Measurements from ENCODE around the gene COLQ. TPM values are rescaled to one million over a fixed set of nuclear protein-coding genes. Genes with fewer than 3 reads are reported as not detected.

COLQ gene
- total RNA-seq, 1 experiment from 2014 or later = 1.9 TPM

DNA sequence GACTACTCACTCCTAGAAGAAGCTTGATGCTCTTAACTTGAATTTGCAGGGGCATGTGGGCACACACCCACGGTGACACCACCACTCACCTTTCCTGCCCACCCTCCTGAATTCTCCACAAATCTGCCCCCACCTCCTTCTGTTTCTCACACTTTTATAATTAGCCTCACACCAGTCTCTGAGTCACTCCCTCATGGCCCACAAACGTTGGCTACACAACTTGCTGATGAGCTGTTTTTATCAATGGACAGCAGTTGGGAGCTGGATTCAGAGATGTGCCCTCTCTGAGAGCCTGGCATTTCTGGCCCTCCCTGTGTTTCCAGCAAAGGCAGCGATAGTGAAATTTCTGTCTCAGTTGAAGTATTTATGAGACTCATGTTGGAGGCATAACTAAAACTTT, 1.3 kb downstream of the COLQ start (continued):
- TF ChIP-seq ZBTB33 (IDR thresholded peaks at IDR 0.05; ENCODE audit: extremely low read depth, insufficient replicate concordance, low read length) (no peak), EGR1 (IDR thresholded peaks at IDR 0.05; ENCODE audit: low read depth) (no peak), FOSL1 (IDR thresholded peaks at IDR 0.05; ENCODE audit: low read depth) (no peak)
- TF ChIP-seq, protein P1, sequence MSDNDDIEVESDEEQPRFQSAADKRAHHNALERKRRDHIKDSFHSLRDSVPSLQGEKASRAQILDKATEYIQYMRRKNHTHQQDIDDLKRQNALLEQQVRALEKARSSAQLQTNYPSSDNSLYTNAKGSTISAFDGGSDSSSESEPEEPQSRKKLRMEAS (IDR thresholded peaks at IDR 0.05) = no peak

DNA sequence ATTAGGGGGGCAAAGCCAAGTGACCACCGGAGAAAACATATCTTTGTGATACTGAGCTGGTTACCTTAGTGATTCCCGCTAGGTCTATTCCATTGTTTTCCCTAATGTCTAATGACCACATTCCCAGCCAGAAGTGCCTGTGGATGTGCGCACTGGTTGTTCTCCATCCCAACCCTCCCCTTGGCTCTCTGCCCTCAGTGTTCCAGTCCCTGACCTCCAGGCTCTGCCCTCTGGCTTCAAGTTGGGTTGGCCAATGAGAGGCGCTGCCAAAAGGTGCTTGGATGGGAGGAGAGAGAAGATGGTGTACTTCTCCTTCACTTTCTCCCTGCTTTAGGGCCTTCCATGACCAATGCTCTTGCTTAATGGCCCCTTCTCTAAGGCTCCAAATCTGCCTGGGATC, 2.4 kb downstream of the COLQ start:
- DNase-seq (ENCODE audit: low read depth, low spot score) (no peak), ATAC-seq (no peak)
- Histone ChIP-seq H3K27ac (ENCODE audit: low read depth, low read length) (no peak overlapping the region), H3K36me3 (ENCODE audit: control insufficient read depth in 1 of 2, insufficient read depth in 2 of 2, low read length in 2 of 2) (no peaks in the 10 kb centered on the region), H3K4me1 (ENCODE audit: control insufficient read depth in 1 of 2, insufficient read depth in 2 of 2, low read length in 2 of 2) (no peaks in the 10 kb centered on the region), H3K79me2 (ENCODE audit: insufficient read depth, low read length) (no peaks in the 10 kb centered on the region), H3K9me2 (ENCODE audit: insufficient read depth) (no peaks in the 10 kb centered on the region), H3K9ac (ENCODE audit: low read length) (no peak overlapping the region), H3K9me3 (ENCODE audit: control insufficient read depth in 1 of 2, insufficient read depth in 1 of 2, low read depth in 1 of 2, low read length in 2 of 2) (no peaks in the 10 kb centered on the region), H3K4me3 (replicated peaks in 1 of 2; ENCODE audit: low read depth in 1 of 2, low read length in 2 of 2) (no peak overlapping the region), H3K4me2 (ENCODE audit: low read length) (no peak overlapping the region), H3K27me3 (ENCODE audit: insufficient read depth, low read length) (no peaks in the 10 kb centered on the region), H2AFZ (ENCODE audit: low read depth, low read length, poor library complexity, severe bottlenecking) (no peak overlapping the region), H4K20me1 (ENCODE audit: insufficient read depth) (no peaks in the 10 kb centered on the region)
- BruUV-seq (replicated peaks) = no TSS peak
- ChIA-PET RAD21 (ENCODE audit: low non-redundant PET in 1 of 2, low total read pairs in 2 of 2, uncharacterized antibody in 2 of 2, unreplicated experiment in 2 of 2) (no interaction called here), POLR2A (no interaction called here), CTCF (no interaction called here)
- intact Hi-C loops (cut with micrococcal nuclease) = no loop called here
- TF ChIP-seq POLR2AphosphoS5 (IDR thresholded peaks at IDR 0.05; ENCODE audit: low read depth, low read length) (no peak), REST (IDR thresholded peaks at IDR 0.05; ENCODE audit: low read depth) (no peak), POLR2A (IDR thresholded peaks at IDR 0.05; ENCODE audit: borderline replicate concordance, extremely low read depth, insufficient read depth, insufficient read length) (no peak), SP1 (IDR thresholded peaks at IDR 0.05; ENCODE audit: low read depth) (no peak), EZH2phosphoT487 (IDR thresholded peaks at IDR 0.05; ENCODE audit: borderline replicate concordance) (no peak), ZFX (IDR thresholded peaks at IDR 0.05) (no peak), ZNF274 (IDR thresholded peaks at IDR 0.05; ENCODE audit: low read depth, low read length) (no peak), ATF3 (IDR thresholded peaks at IDR 0.05) (no peak), SIN3A (IDR thresholded peaks at IDR 0.05; ENCODE audit: low read depth) (no peak), FOSL1 (IDR thresholded peaks at IDR 0.05; ENCODE audit: low read depth) (no peak), CEBPB (IDR thresholded peaks at IDR 0.05; ENCODE audit: low read depth) (no peak), EGR1 (IDR thresholded peaks at IDR 0.05; ENCODE audit: low read depth) (no peak), TCF7L2 (IDR thresholded peaks at IDR 0.05; ENCODE audit: borderline replicate concordance, extremely low read depth, insufficient read depth, insufficient read length) (no peak), SRF (IDR thresholded peaks at IDR 0.05; ENCODE audit: low read depth) (no peak)
- TF ChIP-seq, protein P1 (IDR thresholded peaks at IDR 0.05) = no peak
